ENCODE measurements around the gene PPP1R18.

- no peak for TF ChIP-seq CTCF (IDR thresholded peaks at IDR 0.05)
- no peak for TF ChIP-seq POLR2A (IDR thresholded peaks at IDR 0.05)
Observed at GRCh38 chr6:30732237-30732943, 45.9 kb upstream of the PPP1R18 start.
